Psoas muscle (tissue), 8 donors: ENCODE results near the gene BRIP1. TPM values are rescaled to one million over a fixed set of nuclear protein-coding genes. Genes with fewer than 3 reads are reported as not detected.

ENCODE experiments used
- ATAC-seq, 4 donors: fragments of 200-7000 bp; cut with Tn5 transposase; one replicate each; pipeline ENCODE4 v1.9.1; 2020; ENCODE audit warnings: moderate library complexity in 3 of 4, mild to moderate bottlenecking in 2 of 4
- DNase-seq, 2 donors: peaks; one replicate each; pipeline ENCODE4 v3.0.0-alpha.2; 2020
- H3K27ac ChIP-seq: fragments of 200-600 bp; one replicate; pipeline ENCODE4 v1.8.0; 2022
- H3K27me3 ChIP-seq, 3 donors: fragments of 200-600 bp in 1 of 3; one replicate each; pipeline versions ENCODE4 v1.6.1 to v1.8.0; 2013 to 2022; ENCODE audit warnings: low read length in 2 of 3, mild to moderate bottlenecking in 2 of 3, moderate library complexity in 1 of 3; ENCODE audit not compliant: insufficient read depth in 3 of 3
- H3K36me3 ChIP-seq, 2 donors: fragments of 200-600 bp in 1 of 2; one replicate each; pipeline versions ENCODE4 v1.6.1 to v1.8.0; 2013 to 2022; ENCODE audit warnings: low read depth in 1 of 2, mild to moderate bottlenecking in 1 of 2, moderate library complexity in 1 of 2; ENCODE audit not compliant: insufficient read depth in 1 of 2
- H3K4me1 ChIP-seq: fragments of 200-600 bp; one replicate; pipeline ENCODE4 v1.8.0; 2022
- H3K4me3 ChIP-seq: fragments of 200-600 bp; one replicate; pipeline ENCODE4 v1.8.0; 2022; ENCODE audit warnings: mild to moderate bottlenecking
- H3K9me3 ChIP-seq: fragments of 200-600 bp; one replicate; pipeline ENCODE4 v1.8.0; 2022
- CTCF ChIP-seq: fragments of 200-600 bp; IDR thresholded peaks from one replicate; pipeline ENCODE4 v1.8.0; 2022; ENCODE audit warnings: antibody characterized with exemption
- WGBS, 3 donors: extraction: QIAGEN DNeasy Blood & Tissue Kit; methylation state at CpG; one replicate each; pipeline versions ENCODE4 v1.1.6 to v1.1.7; 2013; 5-methylcytosine and 5-hydroxymethylcytosine counted together
- intact Hi-C, 2 donors: fragments of 100-400 bp; cut with DNase I; formaldehyde crosslinking; loops; one replicate each; pipeline versions ENCODE4 v1.11.0 to v1.14.2; 2022
- polyA plus RNA-seq, 3 donors: library from polyadenylated mRNA; stranded (reverse); fragments of 200-250 nt; gene quantifications; one replicate each; pipeline ENCODE4 v1.2.3, GENCODE V29; 2013
- total RNA-seq, 4 donors: library from RNA; stranded (reverse); fragmentation: NEBNext Ultra II Directional in 2 of 4; extraction: Animal tissue kit (Norgen Biotek cat#: 25700) in 2 of 4; gene quantifications; one replicate each; pipeline versions ENCODE4 v1.2.1 to v1.2.4, GENCODE V29; 2021 to 2023
- donor health status: healthy with polysubstance abuse.
- donor health status: DM: no; HTN: no; CAD: no; lungs with moderate emphysema.
- donor health status: Bipolar disorder and iron deficiency.
- donor health status: healthy.
- donor health status: DM: yes; HTN: yes; CAD: no.
- donor health status: DM: no; HTN: no; CAD: no.
- donor health status: DM: no; HTN: no; CAD: no.
- donor health status: DM: yes; HTN: yes; CAD: no.

The BRIP1 gene
- total and polyA plus RNA-seq, 7 donors, result 0.03 to 0.40 (median 0.19) TPM; not detected in 1

DNA sequence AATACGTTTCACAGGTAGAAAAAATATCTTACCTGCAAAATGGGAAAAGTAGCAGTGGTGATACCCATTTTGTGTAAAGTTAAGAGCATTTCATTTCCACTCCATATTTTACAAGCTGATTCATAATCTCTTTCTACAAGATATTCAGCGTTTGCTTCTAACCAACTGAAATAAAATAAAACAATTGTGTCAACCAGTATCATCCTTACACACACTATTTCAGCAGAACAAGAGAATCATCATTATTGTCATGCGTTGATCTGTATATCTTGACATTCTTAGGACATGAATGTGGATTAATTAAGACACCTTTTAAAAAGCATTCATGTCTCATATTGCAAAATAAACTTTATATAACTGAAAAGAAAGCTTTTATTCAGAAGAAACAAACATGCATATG is 69.8 kb downstream of the BRIP1 start:
- Histone ChIP-seq H3K36me3 (no peaks in the 10 kb centered on the region), H3K27ac (no peak overlapping the region), H3K9me3 (no peaks in the 10 kb centered on the region), H3K27me3 (no peaks in the 10 kb centered on the region), H3K4me1 (no peaks in the 10 kb centered on the region), H3K4me3 (no peak overlapping the region)
- no peak for ATAC-seq
- WGBS, 3 donors, result 95 to 98% (median 97%) methylated on average over 3 of the region's 3 CpGs
- DNase-seq, result no peak
- intact Hi-C loops, result no loop called here
- TF ChIP-seq CTCF, result no peak

GRCh38 chr17:61789872-61790271 is 73.5 kb downstream of the BRIP1 start:
- no peaks in the 10 kb centered on the region for H3K27me3 ChIP-seq
- TF ChIP-seq CTCF, result no peak
- H3K9me3 ChIP-seq, result no peaks in the 10 kb centered on the region
- no peak overlapping the region for H3K4me3 ChIP-seq
- ATAC-seq (no peak), DNase-seq (no peak)
- H3K4me1 ChIP-seq, result no peaks in the 10 kb centered on the region
- intact Hi-C loops, result no loop called here
- H3K36me3 ChIP-seq, result no peaks in the 10 kb centered on the region
- H3K27ac ChIP-seq, result no peak overlapping the region

- TF ChIP-seq CTCF, result no peak
- DNase-seq (no peak), ATAC-seq (no peak)
- intact Hi-C loops, result no loop called here
- no peaks in the 10 kb centered on the region for H3K27me3 ChIP-seq
- no peaks in the 10 kb centered on the region for H3K9me3 ChIP-seq
- WGBS, 3 donors, result 92 to 98% (median 93%) methylated on average over 5 of the region's 5 CpGs
- no peaks in the 10 kb centered on the region for H3K36me3 ChIP-seq
- H3K4me1 ChIP-seq, result no peaks in the 10 kb centered on the region
- no peak overlapping the region for H3K4me3 ChIP-seq
- H3K27ac ChIP-seq, result no peak overlapping the region
Measured at GRCh38 chr17:61786088-61786487, 77.2 kb downstream of the BRIP1 start.

GRCh38 chr17:61784510-61784909 is 78.8 kb downstream of the BRIP1 start:
- ATAC-seq, result no peak

More at GRCh38 chr17:61784510-61784909, 78.8 kb downstream of the BRIP1 start:
- intact Hi-C loops, result no loop called here
- no peaks in the 10 kb centered on the region for H3K9me3 ChIP-seq
- H3K27ac ChIP-seq, result no peak overlapping the region
- no peak overlapping the region for H3K4me3 ChIP-seq
- no peaks in the 10 kb centered on the region for H3K36me3 ChIP-seq
- no peaks in the 10 kb centered on the region for H3K27me3 ChIP-seq
- no peaks in the 10 kb centered on the region for H3K4me1 ChIP-seq
- DNase-seq, result no peak
- no peak for TF ChIP-seq CTCF
- WGBS, 3 donors, result 86 to 98% (median 88%) methylated on average over 4 of the region's 4 CpGs
